ENCODE results near the gene HNRNPA2B1.
"Not testable (repeated sequence)": the region's sequence is repeated elsewhere in the genome, so short reads cannot be mapped to it uniquely, and the experiment has no call there.

HNRNPA2B1 gene

DNA sequence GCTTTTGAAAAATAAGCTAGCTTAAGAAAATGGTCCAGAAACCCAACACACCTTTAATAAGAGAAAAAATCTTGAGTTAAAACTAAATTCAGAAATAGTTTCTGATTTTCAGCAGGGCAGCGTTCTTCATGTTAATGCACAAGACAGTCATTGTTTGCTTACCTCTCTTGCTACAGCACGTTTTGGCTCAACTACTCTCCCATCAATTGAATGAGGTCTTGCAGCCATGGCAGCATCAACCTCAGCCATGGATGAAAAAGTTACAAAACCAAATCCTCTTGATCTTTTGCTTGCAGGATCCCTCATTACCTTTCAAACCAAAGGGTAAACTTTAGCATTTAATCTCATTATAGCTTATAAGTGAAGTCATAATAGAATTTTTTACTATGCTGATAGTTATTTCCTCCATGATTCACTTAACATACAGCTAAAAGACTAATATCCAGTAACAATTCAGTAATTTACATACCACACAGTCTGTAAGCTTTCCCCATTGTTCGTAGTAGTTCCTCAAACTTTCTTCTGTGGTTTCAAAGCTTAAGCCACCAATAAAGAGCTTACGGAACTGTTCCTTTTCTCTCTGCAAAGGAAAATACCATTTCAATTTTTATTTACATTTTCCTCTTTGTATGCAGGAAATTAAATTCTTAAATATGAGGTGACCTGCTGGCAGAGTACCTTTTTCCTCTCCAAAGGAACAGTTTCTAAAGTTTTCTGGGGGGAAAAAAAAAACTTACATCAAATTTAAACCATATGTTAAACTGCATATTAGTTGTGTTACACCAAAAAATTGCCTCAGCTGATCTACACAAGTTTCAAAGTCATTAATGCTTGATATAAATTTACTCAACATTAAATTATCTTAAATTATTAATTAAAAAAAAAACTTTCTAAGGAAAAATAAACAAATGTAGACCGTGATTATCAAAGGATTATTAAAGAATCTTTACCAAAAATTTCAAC lies 3.1 kb downstream of the HNRNPA2B1 start:
- DNase-seq = no peak

DNA sequence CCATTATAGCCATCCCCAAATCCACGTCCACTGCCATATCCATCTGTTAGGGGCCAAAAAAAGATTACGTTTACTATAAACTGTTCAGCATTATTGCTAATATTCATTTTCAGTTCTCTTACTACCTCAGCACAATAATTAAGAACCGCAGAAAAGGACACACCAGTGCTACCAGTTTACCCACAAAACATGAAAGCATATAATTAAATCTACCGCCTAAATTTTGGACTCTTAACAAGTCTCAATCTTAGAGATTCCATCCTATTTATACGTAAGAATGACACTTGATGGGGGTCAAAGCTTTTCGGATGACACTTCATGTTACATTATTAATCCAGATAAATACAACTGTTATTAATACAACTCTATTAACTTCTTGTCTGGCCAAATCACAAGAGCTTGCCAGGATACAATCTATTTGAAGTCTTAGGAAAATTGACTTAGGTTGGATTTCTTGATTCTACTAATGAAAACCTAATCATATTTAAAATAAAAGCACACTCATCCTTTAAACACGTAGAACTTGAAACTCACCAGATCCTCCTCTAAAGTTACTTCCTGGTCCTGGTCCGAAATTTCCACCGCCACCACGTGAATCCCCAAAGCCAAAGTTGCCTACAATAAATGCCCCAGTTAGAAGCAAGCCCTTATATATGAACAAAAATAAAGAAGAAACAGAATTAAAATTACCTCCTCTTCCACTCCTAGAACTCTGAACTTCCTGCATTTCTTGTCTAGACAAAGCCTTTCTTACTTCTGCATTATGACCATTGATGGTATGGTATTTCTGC lies 4.5 kb downstream of the HNRNPA2B1 start:
- DNase-seq = no peak

DNA sequence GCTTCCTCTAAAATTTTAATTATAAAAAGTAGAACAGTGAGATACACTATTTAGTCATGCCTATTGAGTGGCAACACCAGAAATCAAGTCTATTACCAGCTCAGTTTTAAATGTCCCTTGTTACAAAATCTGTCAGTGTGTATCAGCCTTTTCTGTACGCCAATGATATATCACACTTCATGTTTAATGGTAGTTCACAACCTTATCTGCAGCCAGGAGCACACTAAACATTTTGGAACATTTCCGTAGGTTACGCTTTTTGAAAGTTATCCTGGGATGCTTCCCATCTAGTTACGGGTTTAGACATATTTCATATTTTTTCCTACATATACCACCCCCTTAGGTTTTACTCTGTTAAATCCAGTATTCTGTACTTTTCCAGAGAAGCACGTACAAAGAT lies 5.4 kb downstream of the HNRNPA2B1 start:
- DNase-seq = no peak

DNA sequence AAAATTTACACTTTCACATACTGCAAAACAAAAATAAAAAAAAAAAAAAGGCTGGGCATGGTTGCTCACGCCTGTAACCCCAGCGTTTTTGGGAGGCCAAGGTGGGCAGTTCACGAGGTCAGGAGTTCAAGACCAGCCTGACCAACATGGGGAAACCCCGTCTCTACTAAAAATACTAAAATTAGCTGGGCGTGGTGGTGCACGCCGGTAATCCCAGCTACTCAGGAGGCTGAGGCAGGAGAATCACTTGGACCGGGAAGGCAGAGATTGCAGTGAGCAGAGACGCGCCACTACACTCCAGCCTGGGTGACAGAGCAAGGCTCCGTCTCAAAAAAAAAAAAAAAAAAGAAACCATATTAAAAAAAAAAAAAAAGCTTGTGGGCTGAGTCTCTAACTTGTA lies 5.8 kb downstream of the HNRNPA2B1 start:
- not testable (repeated sequence) for DNase-seq

DNA sequence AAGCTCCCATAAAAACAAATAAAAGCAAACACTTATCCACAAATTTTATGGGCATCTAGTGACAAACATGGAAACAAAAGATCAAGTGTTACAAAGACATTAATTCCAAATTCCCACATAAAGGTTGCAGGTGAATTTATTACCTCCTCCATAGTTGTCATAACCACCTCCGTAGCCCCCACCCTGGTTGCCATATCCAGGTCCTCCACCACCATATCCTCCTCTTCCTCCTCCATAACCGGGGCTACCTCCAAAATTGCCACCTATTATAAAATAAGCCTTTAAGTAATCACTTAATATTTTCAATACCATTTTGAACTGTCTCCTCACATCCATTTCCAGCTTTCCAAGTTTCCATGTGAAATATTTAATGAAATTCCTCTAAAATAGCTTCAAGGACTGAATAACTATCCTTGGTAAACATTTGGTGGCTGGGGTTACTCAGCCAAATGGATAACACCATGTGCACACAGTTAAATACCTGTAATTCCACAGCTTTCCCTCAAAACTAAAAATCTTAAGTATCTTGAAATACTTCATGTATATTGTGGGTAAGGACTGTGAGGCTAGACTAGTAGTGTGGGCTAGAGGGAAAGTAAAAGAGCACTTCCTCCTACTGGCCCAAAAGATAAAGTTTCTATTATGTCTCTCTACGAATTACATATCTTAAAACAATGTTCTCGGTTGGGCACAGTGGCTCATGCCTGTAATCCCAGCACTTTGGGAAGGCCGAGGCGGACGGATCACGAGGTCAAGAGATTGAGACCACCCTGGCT lies 6.9 kb downstream of the HNRNPA2B1 start:
- DNase-seq = no peak

DNA sequence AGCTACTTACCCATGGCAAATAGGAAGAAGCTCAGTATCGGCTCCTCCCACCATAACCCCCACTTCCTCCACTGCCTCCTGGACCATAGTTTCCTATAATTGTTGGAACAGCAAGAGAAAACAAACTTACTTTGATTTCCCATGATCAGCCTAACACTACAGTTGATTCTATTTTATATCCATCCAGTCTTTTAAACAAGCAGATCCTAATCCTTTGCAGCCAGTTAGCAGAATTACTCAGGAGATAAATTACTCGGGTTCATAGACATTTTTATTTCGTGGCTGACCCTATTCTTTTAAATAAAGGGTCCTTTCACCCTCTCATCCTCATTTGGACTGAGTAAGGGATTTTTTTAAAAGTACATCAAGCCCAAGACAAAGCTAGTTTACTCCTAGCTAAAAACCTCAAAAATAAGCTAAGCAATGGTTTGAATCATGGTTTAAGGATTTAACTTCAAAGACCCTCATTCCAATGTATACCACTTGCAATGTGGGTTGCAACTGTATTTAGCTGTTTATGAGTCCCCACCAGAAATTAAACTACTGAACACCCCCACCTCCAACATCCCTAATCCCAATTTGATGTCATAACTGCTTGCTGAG lies 8.0 kb downstream of the HNRNPA2B1 start:
- DNase-seq = no peak

DNA sequence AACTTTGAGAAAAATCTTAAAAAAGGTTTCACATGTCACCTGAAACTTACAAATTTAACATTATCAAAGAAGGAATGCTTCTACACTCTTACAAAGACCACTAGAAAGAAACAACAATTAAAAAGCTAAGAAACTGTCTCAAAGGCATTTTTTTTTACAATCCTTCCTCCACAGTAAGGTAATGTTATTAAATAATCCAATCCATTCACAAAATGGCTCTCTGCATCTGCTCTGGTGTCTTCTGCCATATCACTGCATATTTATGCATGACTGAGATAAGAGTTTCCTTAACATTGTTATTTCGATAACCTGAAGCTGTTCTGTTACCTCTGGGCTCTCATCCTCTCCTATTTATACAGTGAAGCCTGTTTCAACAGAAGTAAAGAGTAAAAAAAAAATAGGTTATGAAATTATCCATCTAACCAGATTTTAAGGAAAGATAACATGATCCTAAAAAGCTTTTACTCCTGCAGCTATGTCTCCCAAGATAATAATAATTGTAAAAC lies 8.5 kb downstream of the HNRNPA2B1 start:
- DNase-seq = no peak

DNA sequence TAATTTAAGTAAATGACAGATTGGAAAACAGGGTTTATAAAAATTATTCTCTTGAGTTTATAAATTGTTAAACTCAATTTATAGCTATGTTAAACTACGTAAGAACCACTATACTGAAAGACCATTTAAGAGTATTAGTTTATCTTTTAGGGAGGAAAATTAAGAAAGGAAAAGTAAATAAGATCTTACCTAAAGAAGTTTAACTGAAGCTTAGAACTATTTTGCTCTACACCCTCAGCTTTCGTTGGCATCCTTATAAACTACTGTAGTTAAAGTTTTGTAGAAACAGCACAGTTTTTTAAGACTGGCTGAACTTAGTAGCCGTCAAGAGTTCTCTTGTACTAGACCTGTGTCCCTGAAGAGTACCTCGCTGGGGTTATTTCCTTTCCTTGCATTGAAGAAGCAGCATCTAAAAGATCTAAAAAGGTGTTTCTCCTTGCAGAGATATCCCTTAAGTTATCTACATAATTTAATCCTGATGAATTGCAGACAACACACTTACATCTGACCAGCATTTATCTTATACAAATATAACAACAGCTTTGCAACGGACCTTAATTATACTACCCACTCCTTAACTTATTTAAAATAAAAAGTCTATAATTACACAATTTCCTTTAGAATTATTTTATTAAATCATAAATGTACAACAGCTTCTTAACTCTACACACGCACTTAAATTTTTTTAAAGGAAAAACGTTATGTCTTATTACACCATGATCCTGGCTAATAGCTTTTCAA lies 9.1 kb downstream of the HNRNPA2B1 start:
- DNase-seq = no peak

DNA sequence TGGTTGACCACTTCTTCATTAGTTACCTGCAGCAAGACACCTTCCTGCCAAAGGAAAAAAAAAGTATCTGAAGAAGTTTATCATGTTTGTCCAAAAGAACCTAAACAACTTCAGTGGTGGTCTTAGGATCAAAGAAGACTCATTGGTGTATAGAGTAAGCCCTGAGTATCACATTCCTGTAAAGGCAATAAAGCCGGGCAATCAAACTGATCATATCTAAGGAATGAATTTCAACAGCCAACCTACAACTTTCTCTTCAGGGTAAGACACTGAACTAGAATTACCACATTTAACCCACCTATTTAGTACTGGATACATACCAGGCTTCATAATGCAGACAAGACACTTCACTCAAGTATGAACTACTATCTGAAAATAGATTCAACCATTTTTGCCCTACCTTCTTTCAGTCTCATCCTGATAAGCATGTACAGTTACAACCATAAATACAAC lies 10.1 kb downstream of the HNRNPA2B1 start:
- no peak for DNase-seq

DNA sequence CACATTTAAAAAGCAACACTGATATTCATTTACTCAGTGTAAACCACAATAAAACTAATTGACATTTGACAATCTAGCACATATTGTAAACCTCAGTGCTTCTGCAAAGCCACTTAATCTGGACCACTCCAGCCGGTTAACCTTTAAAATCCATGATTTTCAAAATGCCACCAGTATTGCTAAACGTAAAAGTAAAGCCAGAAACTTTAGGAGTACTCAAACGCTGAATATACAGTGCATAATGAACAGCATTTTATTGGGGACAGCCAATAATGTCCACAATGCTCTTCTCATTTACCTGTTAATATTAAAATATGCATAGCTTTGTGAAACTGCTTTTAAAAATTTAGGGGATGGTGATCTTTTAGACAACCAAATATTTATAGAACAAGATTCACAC lies 10.8 kb downstream of the HNRNPA2B1 start:
- no peak for DNase-seq

DNA sequence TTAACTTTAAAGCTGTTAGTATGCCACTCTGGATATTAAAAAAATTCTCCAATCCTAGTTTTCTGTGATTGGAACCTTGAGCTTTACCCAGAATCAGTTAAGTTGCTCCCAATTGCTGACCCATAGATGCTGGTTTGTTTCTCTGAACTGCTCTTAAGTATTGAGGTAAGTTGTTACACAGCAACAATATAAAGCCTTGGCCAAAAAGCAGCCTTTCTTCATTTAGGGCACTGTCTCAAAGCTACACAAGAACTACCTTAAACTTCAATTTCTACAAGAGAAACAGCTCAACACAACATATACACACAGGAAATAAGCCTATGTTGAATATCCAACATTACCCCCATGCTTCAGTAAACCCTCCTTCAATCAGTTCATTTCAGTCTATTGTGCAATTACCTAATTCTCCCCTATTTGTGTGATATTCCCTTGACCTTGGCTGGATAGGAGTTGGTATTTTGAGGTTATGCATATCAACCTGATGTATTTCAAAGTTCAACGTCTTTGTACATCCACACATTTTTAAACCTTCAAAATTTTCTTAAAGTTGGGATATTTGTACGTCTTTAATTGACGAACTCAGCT lies 11.5 kb downstream of the HNRNPA2B1 start:
- DNase-seq = no peak

DNA sequence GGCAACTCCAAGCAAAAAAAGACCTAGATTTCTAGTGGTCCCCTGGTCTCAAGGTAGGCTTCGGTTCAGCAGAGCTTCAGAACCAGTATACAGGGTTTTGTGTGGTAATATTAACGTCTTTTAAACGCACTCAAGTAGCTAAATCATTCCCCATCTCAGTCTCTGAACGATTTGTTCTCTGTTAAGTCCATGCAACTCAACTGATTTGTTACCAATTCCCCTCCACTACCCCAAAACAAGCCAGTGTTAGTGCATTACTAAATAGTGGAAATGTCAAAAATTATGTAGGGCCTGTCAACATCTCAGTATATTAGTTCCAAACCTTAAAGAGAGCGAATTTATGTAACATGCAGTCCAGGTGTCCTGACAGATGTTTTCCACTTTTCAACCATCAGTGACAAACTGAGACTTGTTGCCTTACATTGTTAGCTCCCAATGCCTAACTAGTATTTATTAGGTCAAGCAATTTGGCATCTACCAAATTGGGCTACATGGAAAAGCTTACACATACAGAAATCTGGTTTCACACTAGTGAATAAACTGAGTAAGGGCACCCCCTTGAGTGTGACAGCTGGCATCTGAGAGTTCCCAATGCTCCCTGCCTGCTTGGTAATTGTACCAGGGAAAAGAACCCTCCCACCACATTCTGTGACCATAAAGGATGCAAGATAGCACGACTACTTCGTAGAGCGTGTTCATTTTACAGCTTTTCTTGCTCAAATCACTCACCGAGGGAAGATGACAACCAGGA lies 12.2 kb downstream of the HNRNPA2B1 start:
- DNase-seq = no peak

DNA sequence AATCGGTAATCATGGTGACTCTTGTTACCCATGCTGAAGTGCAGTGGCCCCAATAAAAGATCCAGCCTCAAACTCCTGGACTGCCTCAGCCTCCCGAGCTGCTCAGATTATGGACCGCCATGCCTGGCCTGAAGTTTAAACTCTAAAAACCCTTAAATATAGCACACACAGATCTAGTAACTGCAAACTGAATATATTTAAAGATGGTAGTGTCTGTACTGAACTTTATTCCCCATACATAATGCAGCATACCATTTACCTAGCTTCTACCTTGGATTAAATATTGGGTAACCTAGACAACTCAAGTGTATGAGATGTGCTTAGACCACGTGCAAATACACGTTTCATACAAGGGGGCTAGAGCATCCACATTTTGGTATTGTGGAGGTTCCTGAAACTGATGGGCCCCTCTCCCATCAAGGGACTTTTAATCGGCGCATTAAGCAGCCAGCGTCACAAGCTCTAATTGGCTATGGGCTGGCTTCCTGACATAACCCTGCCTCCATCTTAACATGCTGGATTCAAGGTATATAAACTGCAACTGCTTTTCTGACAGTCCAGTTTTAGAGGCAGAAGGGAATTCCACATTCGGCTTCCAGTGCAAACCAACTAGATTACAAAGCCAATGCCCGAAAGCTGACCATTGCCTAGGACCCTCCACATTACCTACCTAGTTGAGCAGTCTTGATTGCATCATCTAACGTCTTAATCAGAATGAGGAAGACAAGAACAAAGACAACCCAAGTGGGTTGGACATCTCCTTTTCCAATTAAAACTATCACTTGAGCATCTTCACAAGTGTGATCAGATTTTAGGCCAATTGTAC lies 13.0 kb downstream of the HNRNPA2B1 start:
- DNase-seq = no peak

DNA sequence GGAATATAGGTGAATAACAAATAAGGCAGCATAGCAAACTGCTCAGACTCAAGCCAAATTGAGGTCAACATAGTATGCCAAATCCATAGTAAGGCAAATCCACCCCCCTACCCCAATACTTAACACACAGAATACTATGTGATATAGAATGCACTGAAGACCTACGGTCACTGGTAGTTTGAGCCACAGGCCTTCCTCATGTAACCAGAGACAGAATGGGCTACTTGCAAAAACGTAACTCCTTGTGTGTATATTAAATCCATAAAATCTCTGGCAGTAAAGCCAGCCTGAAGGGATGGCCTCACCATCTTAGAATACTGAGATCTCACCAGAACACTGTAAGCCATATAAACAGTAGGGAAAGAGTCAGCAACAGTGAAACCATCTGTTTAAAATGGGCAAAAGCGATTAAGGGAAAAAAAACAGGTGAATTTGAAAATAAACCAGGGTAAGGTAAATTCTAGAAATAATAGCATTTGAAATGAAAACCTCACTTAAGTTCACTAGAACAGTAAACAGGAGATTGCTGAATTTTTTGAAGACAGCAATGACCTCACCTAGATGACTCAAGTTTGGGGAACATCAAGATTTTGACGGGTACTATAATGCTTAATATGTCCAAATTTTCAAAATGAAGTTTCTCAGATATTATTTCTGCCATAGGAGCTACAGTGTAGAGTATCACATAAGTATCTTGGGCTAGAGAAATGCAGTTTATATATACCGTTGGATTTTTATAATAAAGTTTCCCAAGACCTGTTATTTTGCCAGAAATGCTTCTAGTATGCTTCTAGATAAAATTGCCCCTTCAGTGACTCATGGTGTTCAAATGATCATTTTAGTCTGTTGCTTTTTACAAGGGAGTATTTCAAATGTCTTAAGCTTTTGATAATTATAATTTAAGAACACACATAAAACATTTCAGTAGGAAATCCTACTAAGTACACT lies 13.9 kb downstream of the HNRNPA2B1 start:
- DNase-seq = no peak

DNA sequence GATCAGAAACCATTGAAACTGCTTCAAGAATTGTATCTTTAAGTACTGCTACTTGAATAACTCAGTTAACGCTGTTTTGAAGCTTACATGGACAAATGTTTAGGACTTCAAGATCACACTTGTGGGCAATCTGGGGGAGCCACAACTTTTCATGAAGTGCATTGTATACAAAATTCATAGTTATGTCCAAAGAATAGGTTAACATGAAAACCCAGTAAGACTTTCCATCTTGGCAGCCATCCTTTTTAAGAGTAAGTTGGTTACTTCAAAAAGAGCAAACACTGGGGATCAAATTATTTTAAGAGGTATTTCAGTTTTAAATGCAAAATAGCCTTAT lies 14.7 kb downstream of the HNRNPA2B1 start:
- DNase-seq = no peak

DNA sequence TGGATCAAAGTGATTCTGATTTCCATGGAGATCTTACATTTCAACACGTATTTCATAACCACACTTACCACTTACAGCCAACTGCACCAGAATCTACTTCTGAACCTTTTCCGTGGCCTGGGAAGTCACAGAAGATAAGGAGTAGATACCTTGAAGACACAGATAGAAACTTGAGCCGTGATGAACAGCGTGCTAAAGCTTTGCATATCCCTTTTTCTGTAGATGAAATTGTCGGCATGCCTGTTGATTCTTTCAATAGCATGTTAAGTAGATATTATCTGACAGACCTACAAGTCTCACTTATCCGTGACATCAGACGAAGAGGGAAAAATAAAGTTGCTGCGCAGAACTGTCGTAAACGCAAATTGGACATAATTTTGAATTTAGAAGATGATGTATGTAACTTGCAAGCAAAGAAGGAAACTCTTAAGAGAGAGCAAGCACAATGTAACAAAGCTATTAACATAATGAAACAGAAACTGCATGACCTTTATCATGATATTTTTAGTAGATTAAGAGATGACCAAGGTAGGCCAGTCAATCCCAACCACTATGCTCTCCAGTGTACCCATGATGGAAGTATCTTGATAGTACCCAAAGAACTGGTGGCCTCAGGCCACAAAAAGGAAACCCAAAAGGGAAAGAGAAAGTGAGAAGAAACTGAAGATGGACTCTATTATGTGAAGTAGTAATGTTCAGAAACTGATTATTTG lies 15.3 kb downstream of the HNRNPA2B1 start:
- DNase-seq = no peak

DNA sequence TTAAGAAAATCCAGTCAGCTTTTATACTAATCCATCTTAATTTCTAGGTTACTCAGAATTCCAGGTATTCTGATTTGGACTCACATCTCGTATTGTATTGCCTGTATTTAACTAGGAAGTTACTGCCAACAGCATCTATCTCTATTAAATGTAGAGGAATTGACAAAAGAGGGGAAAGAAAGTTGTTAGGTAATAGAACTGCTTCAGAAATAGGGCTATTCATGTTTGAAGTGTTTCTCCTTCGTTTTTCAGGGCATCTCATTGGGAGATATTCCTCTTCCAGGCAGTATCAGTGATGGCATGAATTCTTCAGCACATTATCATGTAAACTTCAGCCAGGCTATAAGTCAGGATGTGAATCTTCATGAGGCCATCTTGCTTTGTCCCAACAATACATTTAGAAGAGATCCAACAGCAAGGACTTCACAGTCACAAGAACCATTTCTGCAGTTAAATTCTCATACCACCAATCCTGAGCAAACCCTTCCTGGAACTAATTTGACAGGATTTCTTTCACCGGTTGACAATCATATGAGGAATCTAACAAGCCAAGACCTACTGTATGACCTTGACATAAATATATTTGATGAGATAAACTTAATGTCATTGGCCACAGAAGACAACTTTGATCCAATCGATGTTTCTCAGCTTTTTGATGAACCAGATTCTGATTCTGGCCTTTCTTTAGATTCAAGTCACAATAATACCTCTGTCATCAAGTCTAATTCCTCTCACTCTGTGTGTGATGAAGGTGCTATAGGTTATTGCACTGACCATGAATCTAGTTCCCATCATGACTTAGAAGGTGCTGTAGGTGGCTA lies 16.1 kb downstream of the HNRNPA2B1 start:
- DNase-seq = not testable (repeated sequence)

Data from NCI-H774 (cell line).